NCI-H1417 (cell line): ENCODE measurements around the gene NME3.
"Not testable (repeated sequence)": the region's sequence is repeated elsewhere in the genome, so short reads cannot be mapped to it uniquely, and the experiment has no call there.

Experiments used
- DNase-seq, 3 experiments: peaks; one replicate each; lab custom pipeline; 2025; lab: John Stamatoyannopoulos, UW

NME3 gene

GRCh38 chr16:1771188-1771863 lies at the start of gene NME3:
Gene NME3, minus strand, starts transcription at chr16:1771543. Its CDS starts 9 bp downstream, at chr16:1771534.
- peak; percentile 51 to 64 (median 58) for DNase-seq

- no peak for DNase-seq
These were observed 49.6 kb upstream of the NME3 start for GRCh38 chr16:1820946-1821290.

- no peak for DNase-seq
These were observed 49.0 kb upstream of the NME3 start for GRCh38 chr16:1820096-1820945.

DNA sequence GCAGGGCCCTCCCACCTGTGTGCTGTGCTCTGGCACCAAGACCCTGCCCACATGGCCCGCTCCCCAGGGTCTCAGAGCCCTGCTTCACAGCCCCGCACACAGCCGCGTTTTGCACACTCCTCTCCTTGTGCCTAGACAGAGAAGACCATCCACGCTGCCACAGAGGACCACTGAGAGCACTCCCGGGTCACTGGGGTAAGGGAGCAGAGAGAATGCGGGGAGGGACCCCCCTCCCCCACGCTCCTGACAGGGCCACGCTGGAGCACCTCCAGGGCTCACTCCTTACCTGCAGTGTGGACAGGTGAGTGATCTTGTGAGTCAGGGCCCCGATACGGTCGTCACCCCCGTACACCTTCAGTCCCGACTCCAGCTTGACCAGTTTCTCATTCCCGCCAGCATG lies 48.3 kb upstream of the NME3 start:
- DNase-seq: no peak

- DNase-seq: no peak
These were observed 47.7 kb upstream of the NME3 start for GRCh38 chr16:1818873-1819525.

- no peak for DNase-seq
These were observed 47.0 kb upstream of the NME3 start for GRCh38 chr16:1818204-1818872.

- no peak for DNase-seq
These were observed 46.4 kb upstream of the NME3 start for GRCh38 chr16:1817716-1818115.

GRCh38 chr16:1817276-1817589 lies 45.9 kb upstream of the NME3 start:
- DNase-seq: no peak

GRCh38 chr16:1816396-1817275 lies 45.3 kb upstream of the NME3 start:
- no peak for DNase-seq

DNA sequence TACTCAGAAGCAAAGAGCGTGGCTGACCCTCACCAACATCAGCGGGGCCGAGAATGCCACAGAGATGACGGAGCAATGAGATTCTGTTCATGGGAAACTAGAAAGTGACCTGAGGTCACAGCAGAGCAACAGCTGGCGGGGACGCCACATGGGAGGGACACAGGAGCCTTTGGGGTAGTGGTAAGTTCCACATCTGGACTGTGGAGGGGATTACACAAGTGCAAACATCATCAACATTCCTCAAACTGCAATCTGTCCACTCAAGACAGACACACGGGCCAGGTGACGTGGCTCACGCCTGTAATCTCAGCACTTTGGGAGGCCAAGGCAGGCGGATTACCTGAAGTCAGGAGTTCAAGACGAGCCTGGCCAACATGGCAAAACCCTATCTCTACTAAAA lies 44.1 kb upstream of the NME3 start:
- DNase-seq: no peak

DNA sequence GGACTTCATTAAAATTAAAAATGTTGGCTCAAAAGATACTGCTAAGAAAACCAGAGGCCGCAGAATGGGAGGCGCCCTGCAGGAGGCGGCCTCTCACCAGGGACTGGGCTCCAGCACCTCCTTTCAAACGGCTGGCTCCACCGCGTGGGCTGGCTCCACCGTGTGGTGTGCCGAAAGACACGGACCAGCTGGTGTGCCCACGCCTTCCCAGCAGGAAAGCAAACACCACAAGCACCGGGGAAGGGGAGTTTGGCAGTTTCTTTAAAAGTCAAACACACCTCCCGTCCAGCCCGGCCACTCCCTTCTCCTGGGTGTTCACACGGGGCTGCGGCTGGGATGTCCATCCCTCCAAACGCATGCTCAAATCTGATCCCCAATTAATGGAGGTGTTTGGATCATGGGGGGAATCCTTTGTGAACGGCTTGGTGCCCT lies 41.4 kb upstream of the NME3 start:
- DNase-seq: peak; percentile 77 to 89 (median 81)

GRCh38 chr16:1810536-1810935 lies 39.2 kb upstream of the NME3 start:
- no peak for DNase-seq

- no peak for DNase-seq
These were observed 38.8 kb upstream of the NME3 start for GRCh38 chr16:1810106-1810505.

GRCh38 chr16:1809281-1809801 lies 38.0 kb upstream of the NME3 start:
- no peak for DNase-seq

DNA sequence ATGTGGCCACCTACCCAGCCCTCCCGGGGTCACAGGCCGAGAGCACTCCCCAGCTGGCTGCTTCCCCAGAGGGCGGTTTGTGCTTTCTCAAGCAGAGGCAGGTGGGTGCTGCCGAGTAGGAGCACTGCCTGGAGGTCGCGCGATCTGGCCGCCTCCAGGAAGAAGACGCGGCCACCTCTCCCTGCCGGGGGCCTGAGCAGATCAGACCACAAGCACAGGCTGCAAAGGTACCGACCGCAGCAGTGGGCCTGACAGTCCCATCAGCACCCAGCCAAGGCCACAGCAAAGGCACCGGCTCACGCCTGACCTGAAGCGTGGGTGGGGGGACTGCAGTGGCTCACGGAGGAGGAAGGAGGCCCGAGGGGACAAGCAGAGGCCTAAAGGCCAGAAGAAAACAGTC lies 37.3 kb upstream of the NME3 start:
- DNase-seq: no peak

GRCh38 chr16:1807626-1808025 lies 36.3 kb upstream of the NME3 start:
- no peak for DNase-seq

DNA sequence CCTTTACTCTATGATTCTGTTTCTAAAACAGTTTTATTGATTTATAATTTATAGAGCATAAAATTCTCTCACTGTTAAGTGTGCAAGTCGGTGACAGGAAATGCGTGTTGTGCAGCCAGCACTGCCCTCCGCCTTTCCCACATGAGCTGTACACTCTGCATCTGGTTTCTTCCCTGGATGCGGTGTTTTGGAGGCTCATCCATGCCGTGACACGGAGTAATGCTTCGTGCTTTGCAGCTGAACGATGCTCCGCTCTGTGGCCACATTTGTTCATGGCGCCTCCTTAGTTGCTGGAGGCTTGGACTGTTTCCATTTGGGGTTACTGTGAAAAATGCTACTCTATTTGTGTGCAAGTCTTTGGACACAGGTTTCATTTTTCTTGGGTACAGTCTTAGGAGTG lies 29.4 kb upstream of the NME3 start:
- no peak for DNase-seq

DNA sequence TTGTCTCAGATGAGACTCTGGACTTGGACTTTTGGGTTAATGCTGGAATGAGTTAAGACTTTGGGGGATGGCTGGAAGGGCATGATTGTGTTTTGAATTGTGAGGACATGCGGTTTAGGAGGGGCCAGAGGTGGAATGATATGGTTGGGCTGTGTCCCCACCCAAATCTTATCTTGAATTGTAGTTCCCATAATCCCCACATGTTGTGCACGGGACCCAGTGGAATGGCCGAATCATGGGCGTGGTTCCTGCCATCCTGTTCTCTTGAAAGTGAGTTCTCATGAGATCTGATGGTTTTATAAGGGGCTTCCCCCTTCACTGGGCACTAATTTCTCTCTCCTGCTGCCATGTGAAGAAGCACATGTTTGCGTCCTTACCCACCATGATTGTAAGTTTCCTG lies 27.9 kb upstream of the NME3 start:
- DNase-seq: not testable (repeated sequence)

- DNase-seq: no peak
These were observed 23.7 kb upstream of the NME3 start for GRCh38 chr16:1794908-1795666.

- peak; percentile 42 to 73 (median 54) for DNase-seq
These were observed 23.0 kb upstream of the NME3 start for GRCh38 chr16:1794221-1794871.
